HG03457 (cell line): ENCODE results near the gene AGR2.
"Not testable (repeated sequence)": the region's sequence is repeated elsewhere in the genome, so short reads cannot be mapped to it uniquely, and the experiment has no call there.

ENCODE experiments used
- ATAC-seq: cut with Tn5 transposase; IDR thresholded peaks from one replicate; pipeline ENCODE4 v1.9.1; 2021; ENCODE audit warnings: moderate number of reproducible peaks; ENCODE audit not compliant: unreplicated experiment

AGR2 gene

DNA sequence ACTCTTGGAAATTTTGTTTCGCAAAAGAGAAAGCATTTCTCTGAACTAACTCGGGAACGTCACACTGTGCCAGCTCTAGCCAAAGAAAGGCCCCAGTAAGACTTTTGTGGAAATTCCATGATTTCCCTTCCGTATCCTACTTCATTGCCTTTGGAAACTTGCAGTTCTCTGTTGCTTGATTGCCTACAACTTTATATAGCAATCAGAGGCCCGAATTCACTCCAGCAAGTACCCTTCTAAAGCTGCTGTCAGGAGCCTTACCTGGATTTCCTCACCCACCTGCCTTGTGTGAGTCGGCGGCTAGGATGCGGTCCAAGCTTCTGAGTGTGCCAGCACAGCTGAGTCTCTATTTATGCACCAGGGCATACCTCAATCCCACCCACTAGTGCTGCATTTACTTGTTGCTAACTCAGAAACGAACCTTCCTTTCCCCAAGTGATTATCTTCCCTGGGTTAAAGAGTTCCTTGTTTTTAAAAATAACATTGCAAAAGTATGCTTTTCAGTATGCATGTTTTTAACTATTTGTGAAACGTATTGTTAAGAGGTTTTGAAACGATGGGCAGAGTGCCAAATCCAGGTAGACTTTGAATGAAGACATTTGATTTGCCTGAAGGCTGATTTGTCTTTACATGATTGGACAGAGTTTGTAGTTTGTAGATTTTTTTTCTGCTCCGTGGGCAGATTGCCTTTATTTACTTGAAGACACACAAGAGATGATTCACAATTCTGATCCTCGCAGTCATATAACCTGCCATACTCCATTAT is at the start of gene AGR2:
AGR2 (minus strand) TSS at position 326 of the 766 bp plus-strand sequence. CDS start 3,203 bp downstream, outside the sequence.
- no peak for ATAC-seq

DNA sequence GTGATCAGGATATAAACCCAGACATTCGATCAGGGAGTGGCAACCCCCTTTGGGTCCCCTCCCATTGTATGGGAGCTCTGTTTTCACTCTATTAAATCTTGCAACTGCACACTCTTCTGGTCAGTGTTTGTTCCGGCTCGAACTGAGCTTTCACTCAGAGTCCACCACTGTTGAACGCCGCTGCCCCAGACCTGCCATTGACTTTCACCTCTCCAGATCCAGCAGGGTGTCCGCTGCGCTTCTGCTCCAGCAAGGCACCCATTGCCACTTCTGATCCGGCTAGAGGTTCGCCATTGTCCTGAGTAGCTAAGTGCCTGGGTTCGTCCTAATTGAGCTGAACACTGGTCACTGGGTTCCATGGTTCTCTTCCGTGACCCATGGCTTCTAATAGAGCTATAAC is 48.4 kb upstream of the AGR2 start:
- not testable (repeated sequence) for ATAC-seq

DNA sequence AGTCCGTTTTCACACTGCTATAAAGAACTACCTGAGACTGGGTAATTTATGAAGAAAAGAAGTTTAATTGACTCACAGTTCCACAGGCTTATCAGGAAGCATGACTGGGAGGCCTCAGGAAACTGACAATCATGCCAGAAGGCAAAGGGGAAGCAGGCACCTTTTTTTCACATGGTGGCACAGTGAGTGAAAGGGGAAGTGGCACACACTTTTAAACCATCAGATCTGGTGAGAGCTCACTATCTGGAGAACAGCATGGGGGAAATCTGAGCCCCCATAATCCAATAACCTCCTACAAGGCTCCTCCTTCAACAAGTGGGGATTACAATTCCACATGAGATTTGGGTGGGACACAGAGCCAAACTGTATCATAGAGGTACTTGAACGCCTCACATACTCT is 47.0 kb upstream of the AGR2 start:
- ATAC-seq = no peak

DNA sequence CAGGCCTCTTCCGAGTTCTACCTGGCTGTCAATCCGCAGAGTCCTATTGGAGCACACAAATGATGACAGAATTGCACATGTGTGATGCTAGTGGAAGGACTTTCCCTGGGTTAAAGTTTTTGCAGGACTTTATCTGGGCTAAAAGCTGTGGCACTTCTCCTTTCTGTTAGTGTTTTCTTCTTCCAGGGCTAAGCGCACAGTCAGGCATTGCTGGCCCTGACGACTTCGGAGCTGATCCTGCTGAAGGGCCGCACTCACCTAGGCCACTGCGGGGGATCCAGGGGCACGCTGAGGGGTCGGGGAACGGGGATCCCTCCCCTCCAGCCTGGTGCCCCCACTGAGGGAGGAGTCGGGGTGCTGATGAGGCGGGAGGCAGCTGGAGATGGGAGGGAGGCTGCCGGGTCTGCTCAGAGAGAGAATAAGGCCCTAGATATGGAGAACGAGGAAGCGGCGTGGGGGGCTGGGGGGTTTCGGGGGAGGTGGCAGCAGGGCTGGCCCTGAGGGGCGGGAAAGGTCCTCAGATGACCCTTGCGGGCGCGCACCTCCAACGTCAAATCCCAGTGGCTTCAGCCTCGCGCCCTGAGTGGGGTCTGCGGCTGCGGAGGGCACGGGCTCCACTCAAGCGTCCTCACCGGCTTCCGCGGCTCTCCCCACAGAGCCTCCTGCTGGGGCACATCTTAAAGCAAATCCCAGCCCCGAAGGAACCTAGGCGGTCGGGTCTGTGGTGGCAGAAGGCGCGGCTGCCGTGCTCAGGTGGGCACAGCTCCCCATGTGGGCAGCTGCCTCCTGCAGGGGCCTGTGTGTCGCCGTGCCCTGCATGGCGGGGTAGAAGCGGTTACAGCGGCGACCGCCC is 46.0 kb upstream of the AGR2 start:
- no peak for ATAC-seq

DNA sequence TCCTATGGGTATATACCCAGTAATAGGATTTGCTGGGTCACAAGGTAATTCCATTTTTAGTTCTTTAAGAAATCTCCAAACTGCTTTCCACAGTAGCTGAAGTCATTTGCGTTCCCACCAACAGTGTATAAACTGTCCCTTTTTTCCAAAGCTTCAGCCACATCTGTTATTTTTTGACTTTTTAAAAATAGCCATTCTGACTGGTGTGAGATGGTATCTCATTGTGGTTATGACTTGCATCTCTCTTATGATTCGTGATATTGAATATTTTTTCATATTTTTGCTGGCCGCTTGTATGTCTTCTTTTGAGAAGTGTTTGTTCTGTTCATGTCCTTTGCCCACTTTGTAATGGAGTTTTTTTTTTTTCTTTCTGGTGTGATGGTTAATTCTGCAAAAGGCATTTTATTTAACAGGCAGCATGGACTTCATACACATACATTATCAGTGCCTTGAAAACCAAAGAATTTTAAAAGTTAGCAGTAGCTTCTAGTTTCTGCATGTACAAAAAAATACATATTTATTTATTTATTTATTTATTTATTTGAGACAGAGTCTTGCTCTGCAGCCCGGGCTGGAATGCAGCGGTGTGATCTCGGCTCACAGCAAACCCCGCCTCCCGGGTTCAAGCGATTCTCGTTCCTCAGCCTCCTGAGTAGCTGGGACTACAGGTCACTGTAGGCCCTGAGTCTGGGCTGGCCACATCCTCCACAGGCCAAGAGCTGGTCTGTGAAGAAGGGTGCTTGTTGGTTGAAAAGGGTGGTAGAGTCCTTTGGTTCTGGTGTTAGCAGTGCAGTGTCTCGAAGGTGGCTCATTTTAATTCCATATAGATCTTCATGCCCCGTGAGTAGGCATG is 44.7 kb upstream of the AGR2 start:
- no peak for ATAC-seq

DNA sequence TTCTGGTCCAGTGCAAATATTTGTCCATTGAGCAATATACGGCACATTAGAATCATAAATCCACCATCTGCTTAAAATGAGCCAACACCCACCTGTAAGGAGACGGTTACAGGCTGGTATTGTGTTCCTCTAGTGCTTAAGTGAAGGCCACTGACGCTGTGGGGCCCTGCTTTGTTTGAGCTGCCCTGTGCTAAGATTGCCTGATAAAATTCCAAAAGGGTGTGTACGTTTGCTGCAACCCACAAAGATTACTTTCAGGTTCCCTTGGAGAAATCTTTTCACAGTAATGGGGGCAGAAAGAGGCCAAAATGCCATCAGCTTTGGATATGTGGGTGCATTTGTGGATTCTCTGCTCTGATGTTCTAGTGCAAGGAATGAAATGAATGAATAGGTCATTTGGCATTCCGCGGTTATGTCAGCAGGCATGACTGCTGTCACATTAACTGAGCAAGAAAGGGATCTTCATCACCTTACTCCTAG is 42.6 kb upstream of the AGR2 start:
- no peak for ATAC-seq

DNA sequence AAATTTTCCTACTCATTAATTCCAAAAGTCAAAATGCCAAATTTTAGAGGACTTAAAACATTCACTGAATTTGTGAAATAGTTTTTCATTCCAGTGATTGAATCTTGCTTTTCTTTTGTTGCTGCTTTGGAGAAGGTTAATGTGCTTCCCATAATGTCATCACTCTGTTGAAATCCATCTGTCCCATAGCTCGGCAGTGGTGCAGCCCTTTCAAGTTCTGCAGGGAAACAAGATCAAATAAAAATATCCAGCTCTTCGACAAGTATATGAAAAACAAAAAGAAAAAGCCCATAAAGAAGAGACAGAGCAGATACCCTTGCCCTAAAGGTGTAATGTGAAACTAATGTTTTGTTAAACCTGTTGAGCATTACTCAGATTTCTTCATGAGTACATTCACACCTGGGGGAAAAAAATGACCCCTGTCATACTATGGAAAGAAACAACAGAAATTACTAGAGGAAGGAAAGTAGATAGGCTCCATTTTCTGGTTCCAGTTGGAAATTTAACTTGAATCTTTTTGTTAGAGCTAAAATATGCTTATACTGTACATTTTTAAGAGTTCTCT is 41.9 kb upstream of the AGR2 start:
- ATAC-seq = no peak

DNA sequence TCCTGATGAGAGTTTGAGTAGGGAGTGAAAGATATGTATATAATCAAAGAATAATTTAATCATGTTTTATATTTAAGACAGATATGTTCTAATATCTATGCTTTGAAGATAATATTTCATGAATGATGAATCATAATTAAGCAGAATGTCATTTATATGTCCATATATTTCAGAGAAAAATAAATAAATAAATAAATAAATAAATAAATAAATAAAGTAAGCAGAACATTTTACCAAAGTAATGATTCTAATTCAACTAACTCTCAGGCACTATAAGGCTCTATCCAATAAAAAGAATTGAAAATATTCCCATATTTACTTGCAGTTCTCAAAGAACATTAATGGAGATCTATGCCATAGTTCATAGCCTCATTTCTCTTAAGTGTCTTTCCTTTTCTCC is 40.9 kb upstream of the AGR2 start:
- no peak for ATAC-seq

DNA sequence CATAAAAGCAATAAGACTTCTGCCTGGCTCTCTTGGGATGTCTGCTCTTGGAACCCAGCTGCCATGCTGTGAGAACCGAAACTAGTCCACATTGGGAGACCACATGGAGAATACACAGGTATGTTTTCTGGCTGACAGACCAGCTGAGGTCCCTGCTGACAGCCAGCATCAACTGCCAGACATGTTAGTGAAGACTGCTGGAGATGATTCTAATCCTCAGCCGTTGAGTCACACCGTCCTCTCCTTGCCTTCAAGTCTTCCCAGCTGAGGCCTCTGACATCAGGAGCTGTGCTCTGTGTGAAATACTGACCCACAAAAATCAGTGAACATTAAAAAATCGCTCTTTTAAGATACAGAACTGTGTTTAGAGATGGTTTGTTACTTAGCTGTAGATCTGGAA is 36.9 kb upstream of the AGR2 start:
- no peak for ATAC-seq

DNA sequence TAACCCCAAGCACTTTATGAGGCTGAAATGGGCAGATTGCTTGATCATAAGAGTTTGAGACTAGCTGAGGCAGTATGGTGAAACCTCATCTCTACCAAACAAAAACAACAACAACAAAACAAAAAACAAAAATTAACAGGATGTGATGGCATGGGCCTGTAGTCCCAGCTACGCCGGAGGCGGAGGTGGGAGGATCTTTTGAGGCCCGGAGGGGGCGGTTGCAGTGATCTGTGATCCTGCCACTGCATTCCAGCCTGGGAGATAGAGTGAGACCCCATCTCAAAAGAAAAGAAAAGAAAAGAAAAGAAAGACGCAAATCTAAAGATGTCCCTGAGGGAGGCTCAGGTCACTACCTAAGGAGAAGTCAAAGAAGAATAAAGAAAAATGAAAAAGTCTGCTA is 35.3 kb upstream of the AGR2 start:
- no peak for ATAC-seq

DNA sequence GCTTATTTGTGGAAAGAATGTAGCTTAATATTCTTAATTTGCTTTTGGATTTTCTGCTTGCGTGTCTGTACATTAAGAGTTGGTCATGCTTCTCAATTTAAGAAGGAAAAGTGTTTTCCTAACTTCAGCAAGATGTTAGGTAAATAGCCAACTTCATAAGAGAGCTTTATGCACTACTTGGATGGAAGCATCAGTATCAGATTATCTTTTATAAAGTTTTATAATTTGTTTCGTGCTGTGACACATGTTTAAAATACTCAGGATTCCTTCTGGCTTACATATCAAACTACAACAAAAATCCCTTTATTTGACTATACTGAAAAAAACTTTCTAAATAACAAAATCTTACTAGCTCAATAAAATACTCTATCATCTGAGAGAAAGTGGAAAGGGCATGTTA is 34.8 kb upstream of the AGR2 start:
- ATAC-seq = no peak

DNA sequence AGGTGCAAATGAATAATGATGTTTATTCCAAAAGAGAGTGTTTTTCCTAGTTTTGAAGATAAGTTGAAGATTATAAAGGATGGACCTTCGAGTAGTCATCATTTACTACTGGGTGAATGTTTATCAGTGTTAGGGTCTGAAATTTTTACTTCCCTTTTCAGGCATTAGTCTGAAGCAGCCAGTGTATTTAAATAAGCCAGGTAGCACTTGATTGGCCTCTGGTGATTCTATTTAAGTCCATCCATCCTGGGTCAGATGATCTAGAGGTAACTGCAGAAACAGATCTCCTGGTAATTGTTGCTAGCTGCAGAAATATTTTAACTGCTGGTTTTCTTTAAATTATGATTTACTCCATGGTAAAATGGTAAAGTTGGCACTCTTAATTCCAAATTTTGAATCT is 34.1 kb upstream of the AGR2 start:
- ATAC-seq = no peak

DNA sequence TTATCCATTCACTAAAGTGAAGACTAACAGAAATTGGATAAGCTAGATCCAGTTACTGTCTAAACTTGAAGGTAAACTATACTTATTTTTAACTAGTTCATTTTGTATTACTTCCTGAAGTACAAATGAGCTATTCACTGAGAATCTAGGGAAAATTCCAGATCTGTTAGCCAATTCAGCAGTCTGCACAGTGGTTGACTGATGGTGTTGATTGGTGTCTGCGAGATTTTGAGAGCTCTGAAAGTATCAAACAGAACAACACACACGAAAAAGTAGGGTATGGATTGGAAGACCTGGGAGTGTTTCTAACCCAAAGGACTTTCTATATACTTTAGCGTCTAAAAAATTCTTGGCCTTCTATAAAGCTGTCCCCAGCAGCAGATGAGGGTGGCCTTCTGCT is 33.6 kb upstream of the AGR2 start:
- no peak for ATAC-seq

DNA sequence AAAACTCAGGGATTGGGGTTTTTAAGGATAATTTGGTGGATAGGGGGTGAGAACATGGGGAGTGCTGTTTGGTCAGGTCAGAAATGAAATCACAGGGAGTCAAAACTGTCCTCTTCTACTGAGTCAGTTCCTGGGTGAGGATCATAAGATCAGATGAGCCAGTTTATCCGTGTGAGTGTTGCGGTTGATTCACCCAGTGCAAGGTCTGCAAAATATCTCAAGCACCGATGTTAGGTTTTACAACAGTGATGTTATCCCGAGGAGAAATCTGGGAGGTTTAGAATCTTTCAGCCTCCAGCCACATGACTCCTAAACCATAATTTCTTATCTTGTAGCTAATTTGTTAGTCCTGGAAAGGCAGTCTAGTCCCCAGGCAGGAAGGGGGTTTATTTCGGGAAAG is 31.7 kb upstream of the AGR2 start:
- ATAC-seq = no peak

DNA sequence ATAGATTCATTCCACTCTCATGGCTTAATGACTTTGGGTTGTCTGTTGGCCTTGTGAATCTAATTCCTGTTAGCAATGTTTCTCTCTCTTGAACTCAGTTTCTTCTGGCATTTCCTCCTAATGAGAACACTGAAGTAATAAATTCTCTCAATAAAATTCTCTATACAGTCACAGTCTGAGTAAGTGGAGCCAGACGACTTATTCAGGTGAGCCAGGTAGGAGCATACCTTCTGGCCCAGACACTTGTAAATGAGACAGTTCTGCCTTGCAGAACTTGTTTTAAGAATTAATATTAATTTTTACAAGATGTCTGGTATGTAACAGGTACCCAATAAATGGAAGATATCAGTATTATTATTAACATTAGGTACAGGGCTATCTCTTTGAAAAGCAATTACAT is 28.6 kb upstream of the AGR2 start:
- no peak for ATAC-seq

DNA sequence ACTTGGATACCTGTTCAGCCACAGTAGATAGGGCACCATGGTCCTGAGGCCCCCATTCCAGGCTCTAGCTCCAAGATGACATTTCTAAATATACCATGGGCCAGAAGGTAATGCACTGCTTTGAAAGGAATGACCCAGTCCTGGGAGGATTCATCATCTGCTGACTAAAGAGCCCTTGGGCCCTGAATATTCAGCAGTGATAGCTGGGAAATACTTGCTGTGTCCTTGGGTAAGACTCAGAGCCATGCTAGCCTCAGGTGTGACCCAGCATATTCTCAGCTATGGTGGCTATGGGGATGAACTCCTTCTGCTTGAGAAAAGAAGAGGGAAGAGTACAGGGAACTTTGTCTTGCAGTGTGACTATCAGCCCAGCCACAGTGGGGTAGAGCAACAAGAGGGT is 21.3 kb upstream of the AGR2 start:
- ATAC-seq = no peak

DNA sequence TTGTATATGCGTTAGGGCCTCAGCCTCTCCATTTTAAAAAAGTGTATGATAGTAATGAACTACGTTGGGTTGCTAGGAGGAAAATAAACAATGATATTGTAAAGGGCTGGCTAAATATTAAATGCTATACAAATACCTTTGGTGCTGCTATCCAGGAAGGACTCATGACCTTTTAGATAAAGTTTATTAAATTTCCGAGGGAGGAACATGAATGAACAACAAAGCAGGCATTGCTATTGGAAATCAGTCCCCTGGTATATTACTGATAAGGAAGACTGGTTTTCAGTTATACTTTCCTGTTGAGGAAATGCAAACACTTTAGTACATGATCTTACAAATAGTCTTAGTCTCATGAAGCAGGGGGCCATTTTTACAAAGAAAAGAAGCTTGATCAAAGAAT is 17.2 kb upstream of the AGR2 start:
- no peak for ATAC-seq

DNA sequence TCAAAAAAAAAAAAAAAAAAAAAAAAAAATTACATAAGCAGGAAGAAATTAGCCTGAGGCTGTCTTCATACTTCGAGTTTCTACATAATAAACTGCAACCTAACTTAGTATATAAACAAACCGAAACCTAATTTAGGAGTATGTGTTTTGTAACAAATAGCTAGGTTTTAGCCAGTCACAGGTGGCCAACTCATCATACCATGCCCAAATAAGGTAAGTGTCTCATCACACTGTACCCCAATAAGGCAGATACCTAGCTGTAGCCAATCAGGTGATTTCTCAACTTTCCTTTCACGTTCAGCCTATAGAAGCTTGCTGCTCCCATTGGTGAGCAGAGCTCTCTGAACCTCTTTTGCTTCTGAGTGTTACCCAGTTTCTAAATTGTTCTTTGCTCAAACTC is 13.9 kb upstream of the AGR2 start:
- ATAC-seq = no peak

DNA sequence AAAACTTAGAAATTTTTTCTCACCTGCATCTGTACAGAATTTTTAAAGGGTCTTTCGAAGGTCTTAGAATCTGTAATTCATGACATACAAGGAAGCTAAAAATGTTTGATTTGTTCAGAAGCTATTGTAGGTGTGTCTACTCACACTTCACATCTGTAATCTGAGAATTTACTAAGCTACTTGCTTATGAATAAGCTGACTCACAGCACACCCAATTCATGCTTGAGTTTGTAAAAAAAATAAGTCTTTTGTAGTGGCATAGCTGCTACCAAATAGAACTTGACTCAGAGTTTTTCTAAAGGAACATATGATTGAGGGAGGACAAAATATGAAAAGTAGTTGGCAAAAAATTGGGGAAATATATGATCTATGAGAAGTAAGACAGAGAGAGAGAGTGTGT is 12.7 kb upstream of the AGR2 start:
- no peak for ATAC-seq

DNA sequence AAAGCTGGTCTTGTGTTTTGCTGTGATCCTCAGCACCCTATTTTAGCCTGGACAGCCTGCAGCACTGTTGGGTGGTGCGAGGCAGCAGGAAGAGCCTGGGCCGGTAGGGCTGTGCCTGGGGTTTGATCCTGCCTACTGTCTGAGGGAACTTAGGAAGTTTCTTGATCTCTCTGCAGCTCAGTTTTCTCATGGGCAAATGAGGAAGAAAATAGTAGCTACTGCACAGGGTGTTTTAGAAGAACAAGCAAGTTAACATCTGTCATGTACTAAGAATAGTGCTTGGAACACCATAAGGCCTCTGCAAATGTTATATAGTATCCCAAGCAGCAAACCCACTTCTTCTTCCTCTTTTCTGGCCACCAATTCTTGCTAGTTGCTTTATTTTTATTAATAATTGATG is 12.0 kb upstream of the AGR2 start:
- no peak for ATAC-seq

DNA sequence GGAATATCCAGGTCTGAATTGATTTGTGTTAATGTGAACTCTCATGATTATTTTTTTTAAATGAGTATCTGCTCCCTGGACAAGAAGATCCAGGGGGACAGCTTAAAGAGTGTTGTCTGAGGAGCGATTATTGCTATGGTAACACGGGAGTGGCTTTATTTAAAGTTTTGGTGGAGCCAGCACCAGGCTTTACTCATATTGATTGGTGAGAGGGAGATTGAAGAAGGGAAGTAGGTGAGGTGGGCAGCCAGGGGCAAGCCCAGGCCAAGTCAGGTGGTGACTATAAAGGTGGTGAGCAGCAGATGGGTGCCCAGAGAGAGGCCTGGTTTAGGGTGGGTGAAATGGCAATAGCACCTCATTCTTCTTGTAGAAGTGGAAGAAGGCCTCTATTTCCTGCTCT is 10.2 kb upstream of the AGR2 start:
- ATAC-seq = no peak
